ENCODE data around the gene FANCC.

Gene FANCC

GRCh38 chr9:95099321-95100070 lies 218.0 kb downstream of the FANCC start:
- DNase-seq (ENCODE audit: low spot score): no peak

GRCh38 chr9:95098391-95098921 lies 219.1 kb downstream of the FANCC start:
- no peak for DNase-seq (ENCODE audit: low spot score)

- DNase-seq (ENCODE audit: low spot score): no peak
Measured at GRCh38 chr9:95097279-95097678, 220.2 kb downstream of the FANCC start.

GRCh38 chr9:95096807-95097206 lies 220.7 kb downstream of the FANCC start:
- no peak for DNase-seq (ENCODE audit: low spot score)

- no peak for DNase-seq (ENCODE audit: low spot score)
Measured at GRCh38 chr9:95096381-95096780, 221.1 kb downstream of the FANCC start.

GRCh38 chr9:95095641-95096355 lies 221.7 kb downstream of the FANCC start:
- no peak for DNase-seq (ENCODE audit: low spot score)

- DNase-seq (ENCODE audit: low spot score): no peak
Measured at GRCh38 chr9:95094002-95094401, 223.5 kb downstream of the FANCC start.

- no peak for DNase-seq (ENCODE audit: low spot score)
Measured at GRCh38 chr9:95093586-95093985, 223.9 kb downstream of the FANCC start.

GRCh38 chr9:95092262-95093072 lies 225.0 kb downstream of the FANCC start:
- no peak for DNase-seq (ENCODE audit: low spot score)

GRCh38 chr9:95091601-95092261 lies 225.8 kb downstream of the FANCC start:
- DNase-seq (ENCODE audit: low spot score): no peak

- DNase-seq (ENCODE audit: low spot score): no peak
Measured at GRCh38 chr9:95090871-95091577, 226.5 kb downstream of the FANCC start.

- DNase-seq (ENCODE audit: low spot score): no peak
Measured at GRCh38 chr9:95090023-95090791, 227.3 kb downstream of the FANCC start.

- DNase-seq (ENCODE audit: low spot score): no peak
Measured at GRCh38 chr9:95089257-95090022, 228.1 kb downstream of the FANCC start.

- DNase-seq (ENCODE audit: low spot score): no peak
Measured at GRCh38 chr9:95088421-95089161, 228.9 kb downstream of the FANCC start.

GRCh38 chr9:95087659-95088242 lies 229.8 kb downstream of the FANCC start:
- no peak for DNase-seq (ENCODE audit: low spot score)

GRCh38 chr9:95086564-95086955 lies 230.9 kb downstream of the FANCC start:
- DNase-seq (ENCODE audit: low spot score): no peak

GRCh38 chr9:95085861-95086563 lies 231.5 kb downstream of the FANCC start:
- DNase-seq (ENCODE audit: low spot score): no peak

Measured in hematopoietic multipotent progenitor cell treated with erythropoietin and hydrocortisone succinate and interleukin-3 and kit ligand, for 15 days (in vitro differentiated cells).